GM18861 (cell line): ENCODE results near the gene KPTN.

Experiments used
- ATAC-seq: cut with Tn5 transposase; IDR thresholded peaks from one replicate; pipeline ENCODE4 v1.9.1; 2021; ENCODE audit not compliant: unreplicated experiment

KPTN gene

GRCh38 chr19:47483800-47484690 lies at the start of gene KPTN:
Gene KPTN, minus strand, starts transcription at chr19:47484219. Its CDS starts 59 bp downstream, at chr19:47484160.
- ATAC-seq: peak; percentile 60

GRCh38 chr19:47531640-47532387 lies 47.8 kb upstream of the KPTN start:
- ATAC-seq: no peak

GRCh38 chr19:47529018-47529742 lies 45.2 kb upstream of the KPTN start:
- ATAC-seq: no peak

GRCh38 chr19:47526798-47527197 lies 42.8 kb upstream of the KPTN start:
- ATAC-seq: no peak

- ATAC-seq: no peak
Observed at GRCh38 chr19:47523473-47523872, 39.5 kb upstream of the KPTN start.

- no peak for ATAC-seq
Observed at GRCh38 chr19:47521473-47522180, 37.6 kb upstream of the KPTN start.

- ATAC-seq: no peak
Observed at GRCh38 chr19:47520839-47521238, 36.8 kb upstream of the KPTN start.

- no peak for ATAC-seq
Observed at GRCh38 chr19:47520343-47520806, 36.4 kb upstream of the KPTN start.

- no peak for ATAC-seq
Observed at GRCh38 chr19:47518854-47519253, 34.8 kb upstream of the KPTN start.

GRCh38 chr19:47518139-47518538 lies 34.1 kb upstream of the KPTN start:
- ATAC-seq: no peak

GRCh38 chr19:47514869-47515588 lies 31.0 kb upstream of the KPTN start, which contains the start of gene NAPA:
Gene NAPA, minus strand, starts transcription at chr19:47515063. Its CDS starts 123 bp downstream, at chr19:47514940.
- peak; percentile 61 for ATAC-seq

GRCh38 chr19:47514151-47514868 lies 30.3 kb upstream of the KPTN start:
- ATAC-seq: no peak

GRCh38 chr19:47512948-47513319 lies 28.9 kb upstream of the KPTN start:
- ATAC-seq: no peak

- no peak for ATAC-seq
Observed at GRCh38 chr19:47512183-47512947, 28.3 kb upstream of the KPTN start.

GRCh38 chr19:47511681-47512080 lies 27.7 kb upstream of the KPTN start:
- no peak for ATAC-seq

GRCh38 chr19:47511128-47511517 lies 27.1 kb upstream of the KPTN start:
- no peak for ATAC-seq

- no peak for ATAC-seq
Observed at GRCh38 chr19:47510516-47511127, 26.6 kb upstream of the KPTN start.

- no peak for ATAC-seq
Observed at GRCh38 chr19:47509973-47510372, 26.0 kb upstream of the KPTN start.
